Endothelial cell of umbilical vein (primary cell): ENCODE data around the gene USP2. TPM values are rescaled to one million over a fixed set of nuclear protein-coding genes. Genes with fewer than 3 reads are reported as not detected.

Experiments
- BruUV-seq: library from RNA; stranded (reverse); fragments of 400-500 nt; replicated peaks from 2 replicates; lab custom pipeline; 2021; lab: Mats Ljungman, UMichigan
- CTCF ChIA-PET: fragments of 300-600, 350-600 bp; sonication (Branson Sonifier 250); formaldehyde crosslinking; loops from one replicate; lab custom pipeline; 2021; ENCODE audit warnings: antibody characterized with exemption, inconsistent platforms; lab: Charles Lee
- POLR2A ChIA-PET: fragments of 300-600, 350-600 bp; sonication (Branson Sonifier 250); formaldehyde crosslinking; loops from one replicate; lab custom pipeline; 2021; ENCODE audit warnings: antibody characterized with exemption, inconsistent platforms; lab: Charles Lee
- DNase-seq: peaks from one replicate; pipeline ENCODE4 v3.0.0-alpha.2; 2011; ENCODE audit warnings: low read depth, low spot score
- FAIRE-seq: peaks from 2 replicates; lab custom pipeline; 2011; peaks lifted over from hg19 to GRCh38; lab: Jason Lieb, UNC
- H2AFZ ChIP-seq: 2 replicates; pipeline ENCODE4 v1.6.0; 2012; ENCODE audit warnings: low read depth, low read length, control low read depth, inconsistent platforms
- H3K27ac ChIP-seq: 2 replicates; pipeline ENCODE4 v1.5.1; 2011; ENCODE audit warnings: low read depth, mild to moderate bottlenecking, control low read depth, low read length, moderate library complexity; ENCODE audit not compliant: insufficient read depth
- H3K27me3 ChIP-seq, 2 experiments: 2 replicates each; pipeline versions ENCODE4 v1.6.0 to v1.6.1; 2011; ENCODE audit warnings: low read length in 2 of 2, mixed read lengths in 1 of 2; ENCODE audit not compliant: control insufficient read depth in 2 of 2, insufficient read depth in 2 of 2
- H3K36me3 ChIP-seq, 2 experiments: 2 replicates in 1 of 2; 3 replicates in 1 of 2; pipeline ENCODE4 v1.5.1; 2011; ENCODE audit warnings: low read length in 2 of 2, mild to moderate bottlenecking in 1 of 2, moderate library complexity in 1 of 2; ENCODE audit not compliant: control insufficient read depth in 2 of 2, insufficient read depth in 2 of 2; ENCODE audit errors: extremely low read depth in 1 of 2
- H3K4me1 ChIP-seq: 3 replicates; pipeline ENCODE4 v1.5.1; 2011; ENCODE audit warnings: mild to moderate bottlenecking, low read length; ENCODE audit not compliant: control insufficient read depth, insufficient read depth; ENCODE audit errors: extremely low read depth
- H3K4me2 ChIP-seq: 2 replicates; pipeline ENCODE4 v1.6.1; 2011; ENCODE audit warnings: low read length, control low read depth, mixed read lengths; ENCODE audit not compliant: insufficient read depth
- H3K4me3 ChIP-seq, 3 experiments: fragments of 200-600 bp in 1 of 3; sonication (generic), shearing (Covaris generic) in 1 of 3; replicated peaks in 1 of 3; 2 replicates each; pipeline ENCODE4 v1.5.1; 2011 to 2016; ENCODE audit warnings: control low read depth in 3 of 3, low read length in 3 of 3, mild to moderate bottlenecking in 2 of 3, inconsistent platforms in 1 of 3, low read depth in 1 of 3, moderate library complexity in 1 of 3; ENCODE audit not compliant: insufficient read depth in 1 of 3
- H3K79me2 ChIP-seq: 2 replicates; pipeline ENCODE4 v1.6.0; 2012; ENCODE audit warnings: low read length, inconsistent platforms; ENCODE audit not compliant: control insufficient read depth, insufficient read depth
- H3K9ac ChIP-seq: replicated peaks from 2 replicates; pipeline ENCODE3; 2011; ENCODE audit warnings: low read length, control low read depth; ENCODE audit not compliant: insufficient read depth; ENCODE audit errors: extremely low read depth
- H3K9me1 ChIP-seq: replicated peaks from 3 replicates; pipeline ENCODE4 v1.6.0; 2011; ENCODE audit warnings: mild to moderate bottlenecking, low read length; ENCODE audit not compliant: control insufficient read depth, insufficient read depth; ENCODE audit errors: extremely low read depth
- H3K9me3 ChIP-seq: replicated peaks from 2 replicates; pipeline ENCODE4 v1.5.1; 2012; ENCODE audit warnings: low read length, inconsistent platforms; ENCODE audit not compliant: control insufficient read depth, insufficient read depth
- H4K20me1 ChIP-seq: replicated peaks from 2 replicates; pipeline ENCODE3; 2011; ENCODE audit warnings: mild to moderate bottlenecking, low read length; ENCODE audit not compliant: control insufficient read depth, insufficient read depth; ENCODE audit errors: extremely low read depth
- EZH2 ChIP-seq: IDR thresholded peaks from 2 replicates; pipeline ENCODE4 v1.6.1; 2012; ENCODE audit warnings: borderline replicate concordance, low read depth, mild to moderate bottlenecking, moderate library complexity, low read length, inconsistent platforms; ENCODE audit not compliant: severe bottlenecking
- FOS ChIP-seq: IDR thresholded peaks from 2 replicates; pipeline ENCODE4 v1.6.1; 2011; ENCODE audit warnings: mild to moderate bottlenecking, low read length, moderate library complexity, borderline replicate concordance; ENCODE audit not compliant: insufficient read depth
- GATA2 ChIP-seq: IDR thresholded peaks from 2 replicates; pipeline ENCODE4 v1.7.0; 2011; ENCODE audit warnings: low read depth, mild to moderate bottlenecking, moderate library complexity, mixed read lengths, low read length; ENCODE audit not compliant: insufficient read length, insufficient read depth
- JUN ChIP-seq: IDR thresholded peaks from 2 replicates; pipeline ENCODE4 v1.6.1; 2011; ENCODE audit warnings: borderline replicate concordance, low read depth; ENCODE audit not compliant: insufficient read length, insufficient read depth
- MYC ChIP-seq: IDR thresholded peaks from one replicate; pipeline ENCODE4 v1.6.1; 2011; ENCODE audit warnings: mild to moderate bottlenecking, low read depth, low read length
- POLR2A ChIP-seq: IDR thresholded peaks from 2 replicates; pipeline ENCODE4 v1.6.1; 2012; ENCODE audit warnings: low read depth, mild to moderate bottlenecking, control low read depth, low read length
- POLR2AphosphoS5 ChIP-seq: IDR thresholded peaks from 2 replicates; pipeline ENCODE4 v1.6.1; 2012; ENCODE audit warnings: low read depth, mild to moderate bottlenecking, control low read depth, low read length, moderate library complexity; ENCODE audit not compliant: insufficient read depth
- dilution Hi-C: fragments of 300-500 bp; cut with MboI; formaldehyde crosslinking; loops from one replicate; pipeline ENCODE4 v1.15.0; 2019; ENCODE audit warnings: low sequenced_read_pairs; ENCODE audit not compliant: extremely low pct_ligation_motif_present
- intact Hi-C: fragments of 100-400 bp; cut with micrococcal nuclease; formaldehyde crosslinking; loops from one replicate; pipeline ENCODE4 v1.10.0; 2022
- polyA plus RNA-seq, 4 experiments: library from polyadenylated mRNA; depleted of rRNA in 3 of 4; stranded (reverse) in 3 of 4; unstranded in 1 of 4; fragments of >200 nt; gene quantifications; 2 replicates each; pipeline versions ENCODE4 v1.2.1 to v1.2.3, GENCODE V29; 2011 to 2012; ENCODE audit warnings: missing spikeins in 1 of 4
- total RNA-seq: library from RNA; stranded (reverse); gene quantifications from 2 replicates; pipeline ENCODE4 v1.2.3, GENCODE V29; 2021
- TF ChIP-seq, protein P1 (sequence below), 2 donors: IDR thresholded peaks; 1 replicate in 1 of 2; 2 replicates in 1 of 2; pipeline ENCODE4 v1.5.1; 2011; ENCODE audit warnings: low read length in 2 of 2, mild to moderate bottlenecking in 2 of 2, moderate library complexity in 2 of 2, control low read depth in 1 of 2, inconsistent platforms in 1 of 2, low read depth in 1 of 2; ENCODE audit not compliant: insufficient read depth in 1 of 2; ENCODE audit errors: extremely low read depth in 1 of 2
- TF ChIP-seq, protein P2 (sequence below): IDR thresholded peaks from 2 replicates; pipeline ENCODE4 v1.6.1; 2011; ENCODE audit not compliant: insufficient read depth, insufficient read length

The USP2 gene
- total and polyA plus RNA-seq, 2 donors (not counting 3 experiments of a cell fraction or from before 2014, with no cell fraction given), result 0.21 to 1.2 TPM

DNA sequence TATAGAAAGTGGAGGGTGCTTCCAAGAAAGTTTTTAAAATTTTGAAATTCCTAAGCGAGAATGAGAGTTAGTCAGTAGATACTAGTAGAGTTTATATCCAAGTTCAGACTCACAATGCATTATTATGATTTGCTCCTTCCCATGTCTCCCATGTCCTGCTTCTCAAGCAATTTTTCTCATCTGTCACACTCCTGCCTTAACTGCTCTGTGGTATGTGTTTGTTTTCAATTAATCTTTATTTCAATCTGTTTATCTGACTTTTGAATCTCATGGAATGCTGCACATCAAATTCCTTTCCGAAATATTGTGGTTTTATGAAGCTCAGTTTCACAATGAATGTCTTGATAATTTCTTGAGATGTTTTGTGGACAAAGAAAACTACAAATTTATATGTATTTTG lies 23.4 kb upstream of the USP2 start:
- H2AFZ ChIP-seq, result no peak overlapping the region
- TF ChIP-seq MYC (no peak), EZH2 (no peak), POLR2A (no peak), GATA2 (no peak)
- TF ChIP-seq, protein P1, sequence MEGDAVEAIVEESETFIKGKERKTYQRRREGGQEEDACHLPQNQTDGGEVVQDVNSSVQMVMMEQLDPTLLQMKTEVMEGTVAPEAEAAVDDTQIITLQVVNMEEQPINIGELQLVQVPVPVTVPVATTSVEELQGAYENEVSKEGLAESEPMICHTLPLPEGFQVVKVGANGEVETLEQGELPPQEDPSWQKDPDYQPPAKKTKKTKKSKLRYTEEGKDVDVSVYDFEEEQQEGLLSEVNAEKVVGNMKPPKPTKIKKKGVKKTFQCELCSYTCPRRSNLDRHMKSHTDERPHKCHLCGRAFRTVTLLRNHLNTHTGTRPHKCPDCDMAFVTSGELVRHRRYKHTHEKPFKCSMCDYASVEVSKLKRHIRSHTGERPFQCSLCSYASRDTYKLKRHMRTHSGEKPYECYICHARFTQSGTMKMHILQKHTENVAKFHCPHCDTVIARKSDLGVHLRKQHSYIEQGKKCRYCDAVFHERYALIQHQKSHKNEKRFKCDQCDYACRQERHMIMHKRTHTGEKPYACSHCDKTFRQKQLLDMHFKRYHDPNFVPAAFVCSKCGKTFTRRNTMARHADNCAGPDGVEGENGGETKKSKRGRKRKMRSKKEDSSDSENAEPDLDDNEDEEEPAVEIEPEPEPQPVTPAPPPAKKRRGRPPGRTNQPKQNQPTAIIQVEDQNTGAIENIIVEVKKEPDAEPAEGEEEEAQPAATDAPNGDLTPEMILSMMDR (IDR thresholded peaks at IDR 0.05; ENCODE audit: extremely low read depth in 1 of 2, insufficient read depth in 1 of 2, low read depth in 1 of 2, low read length in 2 of 2), result no peak
- TF ChIP-seq, protein P2, sequence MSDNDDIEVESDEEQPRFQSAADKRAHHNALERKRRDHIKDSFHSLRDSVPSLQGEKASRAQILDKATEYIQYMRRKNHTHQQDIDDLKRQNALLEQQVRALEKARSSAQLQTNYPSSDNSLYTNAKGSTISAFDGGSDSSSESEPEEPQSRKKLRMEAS, result no peak
- H3K27me3 ChIP-seq, result peaks cover 0 to 2% of the 10 kb centered on the region in 2 experiments
- ChIA-PET POLR2A (no interaction called here), CTCF (no interaction called here)
- no peak overlapping the region for H3K4me3 ChIP-seq
- BruUV-seq, result no TSS peak
- H3K9me1 ChIP-seq, result no peaks in the 10 kb centered on the region
- H3K36me3 ChIP-seq, result no peaks in the 10 kb centered on the region
- no peak overlapping the region for H3K27ac ChIP-seq
- no peaks in the 10 kb centered on the region for H3K9me3 ChIP-seq
- FAIRE-seq (no peak), DNase-seq (no peak)
- H3K4me1 ChIP-seq, result no peaks in the 10 kb centered on the region
- no peaks in the 10 kb centered on the region for H3K79me2 ChIP-seq
- no peak overlapping the region for H3K9ac ChIP-seq
- dilution Hi-C loops (no loop called here), intact Hi-C loops (no loop called here)
- no peak overlapping the region for H3K4me2 ChIP-seq
- H4K20me1 ChIP-seq, result no peaks in the 10 kb centered on the region

DNA sequence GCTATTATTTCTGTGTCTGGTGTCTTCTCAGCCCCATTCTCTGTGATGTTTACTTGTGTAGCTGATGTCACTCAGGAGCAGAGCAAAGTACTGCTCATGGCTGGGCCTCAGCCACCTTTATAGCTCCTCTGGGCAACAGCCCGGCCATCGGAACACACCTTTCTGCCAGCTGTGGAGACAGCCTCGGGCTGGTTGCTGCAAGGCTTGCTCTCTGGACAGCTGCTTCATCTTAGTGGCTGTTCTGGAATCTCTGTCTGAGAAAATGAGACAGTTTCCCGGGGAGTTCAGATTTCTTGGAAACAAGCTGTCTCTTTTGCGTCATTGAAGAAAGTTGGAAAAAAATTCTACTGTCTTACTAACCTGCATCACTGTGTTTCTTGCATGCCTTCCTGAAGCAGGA lies 21.5 kb upstream of the USP2 start:
- ChIA-PET POLR2A (no interaction called here), CTCF (interaction anchor here (1.2 to 1.6 kb wide), 2 partner anchors 14 to 72 kb away, joined by 4 to 5 read pairs; no protein-coding TSS in a partner anchor)
- H2AFZ ChIP-seq, result no peak overlapping the region
- no peak for FAIRE-seq
- no peaks in the 10 kb centered on the region for H3K9me1 ChIP-seq
- no peaks in the 10 kb centered on the region for H4K20me1 ChIP-seq
- TF ChIP-seq, protein P1 (IDR thresholded peaks at IDR 0.05; ENCODE audit: extremely low read depth in 1 of 2, insufficient read depth in 1 of 2, low read depth in 1 of 2, low read length in 2 of 2), result no peak
- TF ChIP-seq POLR2A, result no peak
- TF ChIP-seq MYC, result no peak
- TF ChIP-seq EZH2, result no peak
- TF ChIP-seq POLR2AphosphoS5, result no peak
- TF ChIP-seq JUN, result no peak
- TF ChIP-seq, protein P2, result no peak
- TF ChIP-seq FOS, result no peak
- TF ChIP-seq GATA2, result no peak
- H3K27me3 ChIP-seq, result peaks cover 0 to 2% of the 10 kb centered on the region in 2 experiments
- no TSS peak for BruUV-seq
- H3K9ac ChIP-seq, result no peak overlapping the region
- intact Hi-C loops, result no loop called here
- no peaks in the 10 kb centered on the region for H3K79me2 ChIP-seq
- H3K4me3 ChIP-seq, result no peak overlapping the region
- no peaks in the 10 kb centered on the region for H3K36me3 ChIP-seq
- no peaks in the 10 kb centered on the region for H3K4me1 ChIP-seq
- H3K27ac ChIP-seq, result no peak overlapping the region
- H3K4me2 ChIP-seq, result no peak overlapping the region
- no peaks in the 10 kb centered on the region for H3K9me3 ChIP-seq
- no peak for DNase-seq
- dilution Hi-C loops, result no loop called here
